ENCODE data around the gene RGS3.

- TF ChIP-seq POLR2A (IDR thresholded peaks at IDR 0.05) (no peak), POLR2AphosphoS5 (IDR thresholded peaks at IDR 0.05) (no peak), CTCF (IDR thresholded peaks at IDR 0.05) (no peak), EP300 (IDR thresholded peaks at IDR 0.05) (no peak)
Measured at GRCh38 chr9:113574441-113575262, 111.1 kb downstream of the RGS3 start.

All from sigmoid colon (tissue), 4 donors.